ENCODE measurements around the gene LDB2.
"Not testable (repeated sequence)": the region's sequence is repeated elsewhere in the genome, so short reads cannot be mapped to it uniquely, and the experiment has no call there.

The LDB2 gene

GRCh38 chr4:16583764-16584163, 314.7 kb downstream of the LDB2 start:
- DNase-seq = no peak

- DNase-seq = no peak
Observed at GRCh38 chr4:16582526-16582925, 315.9 kb downstream of the LDB2 start.

- no peak for DNase-seq
Observed at GRCh38 chr4:16582036-16582435, 316.4 kb downstream of the LDB2 start.

GRCh38 chr4:16581117-16581516, 317.3 kb downstream of the LDB2 start:
- DNase-seq = no peak

GRCh38 chr4:16580514-16580913, 317.9 kb downstream of the LDB2 start:
- no peak for DNase-seq

GRCh38 chr4:16579866-16580265, 318.6 kb downstream of the LDB2 start:
- DNase-seq = no peak

- no peak for DNase-seq
Observed at GRCh38 chr4:16577177-16577576, 321.3 kb downstream of the LDB2 start.

- no peak for DNase-seq
Observed at GRCh38 chr4:16574981-16575380, 323.5 kb downstream of the LDB2 start.

- no peak for DNase-seq
Observed at GRCh38 chr4:16573739-16574138, 324.7 kb downstream of the LDB2 start.

GRCh38 chr4:16573206-16573605, 325.2 kb downstream of the LDB2 start:
- DNase-seq = no peak

- DNase-seq = no peak
Observed at GRCh38 chr4:16572631-16573030, 325.8 kb downstream of the LDB2 start.

- no peak for DNase-seq
Observed at GRCh38 chr4:16572161-16572560, 326.3 kb downstream of the LDB2 start.

GRCh38 chr4:16569790-16570189, 328.7 kb downstream of the LDB2 start:
- DNase-seq = no peak

- not testable (repeated sequence) for DNase-seq
Observed at GRCh38 chr4:16557316-16557715, 341.1 kb downstream of the LDB2 start.

GRCh38 chr4:16555156-16555555, 343.3 kb downstream of the LDB2 start:
- DNase-seq = no peak

GRCh38 chr4:16550531-16550930, 347.9 kb downstream of the LDB2 start:
- DNase-seq = no peak

- DNase-seq = no peak
Observed at GRCh38 chr4:16545656-16546055, 352.8 kb downstream of the LDB2 start.

- DNase-seq = no peak
Observed at GRCh38 chr4:16544869-16545268, 353.6 kb downstream of the LDB2 start.

GRCh38 chr4:16544251-16544721, 354.2 kb downstream of the LDB2 start:
- DNase-seq = no peak

- DNase-seq = no peak
Observed at GRCh38 chr4:16537926-16538325, 360.5 kb downstream of the LDB2 start.

- no peak for DNase-seq
Observed at GRCh38 chr4:16532240-16532970, 366.0 kb downstream of the LDB2 start.

GRCh38 chr4:16530688-16531635, 367.5 kb downstream of the LDB2 start:
- no peak for DNase-seq

GRCh38 chr4:16524911-16525554, 373.4 kb downstream of the LDB2 start:
- no peak for DNase-seq
